GM18526 (cell line): Measurements from ENCODE around the gene GPC5.

ENCODE experiments used
- POLR2A ChIP-seq: IDR thresholded peaks from 3 replicates; pipeline ENCODE4 v1.6.1; 2011; ENCODE audit not compliant: insufficient read length; ENCODE audit errors: extremely low read depth

Gene GPC5

DNA sequence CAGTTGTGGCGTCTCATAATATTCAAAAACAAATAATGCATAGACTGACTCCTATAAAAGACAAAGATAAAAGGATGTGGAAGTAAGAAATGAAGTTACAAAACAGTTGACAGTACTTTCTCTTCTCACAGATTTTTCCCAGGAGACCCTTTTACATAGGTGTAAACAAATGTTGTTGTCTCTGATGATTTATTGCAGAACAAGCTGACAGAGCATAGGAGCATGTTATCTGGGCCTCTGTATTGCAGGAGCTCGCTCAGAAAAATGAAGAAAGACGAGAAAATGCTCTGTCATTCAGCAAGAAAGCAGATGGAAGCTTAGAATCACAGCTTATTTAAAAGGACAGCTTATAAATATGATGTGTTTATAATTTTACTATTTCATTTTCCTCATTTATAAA, 1474.6 kb downstream of the GPC5 start:
- TF ChIP-seq POLR2A: no peak

DNA sequence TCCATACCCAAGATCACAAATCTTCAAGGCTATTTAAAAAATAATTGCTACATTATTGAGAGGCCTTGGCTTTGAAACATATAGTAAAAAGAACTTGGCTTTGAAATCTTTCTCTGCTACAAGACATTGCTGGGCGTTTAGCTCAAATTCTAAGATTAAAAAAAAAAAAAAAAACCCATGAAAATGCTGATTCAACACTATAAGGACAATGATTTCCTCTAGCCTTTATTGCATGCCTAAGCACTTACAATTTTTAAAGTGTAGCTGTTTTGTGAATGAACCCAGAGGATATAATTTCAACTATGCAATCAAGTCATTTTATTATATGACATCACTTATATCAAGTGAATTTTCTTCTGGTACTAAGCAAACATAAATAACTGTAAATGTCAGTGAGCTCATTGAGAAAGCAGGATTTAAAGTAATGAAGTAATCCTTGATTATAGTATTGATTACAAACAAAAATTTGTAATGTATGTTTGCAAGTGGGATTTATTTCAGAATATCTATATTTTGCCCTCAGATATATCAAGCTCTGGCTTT, 1488.2 kb downstream of the GPC5 start:
- TF ChIP-seq POLR2A: no peak

DNA sequence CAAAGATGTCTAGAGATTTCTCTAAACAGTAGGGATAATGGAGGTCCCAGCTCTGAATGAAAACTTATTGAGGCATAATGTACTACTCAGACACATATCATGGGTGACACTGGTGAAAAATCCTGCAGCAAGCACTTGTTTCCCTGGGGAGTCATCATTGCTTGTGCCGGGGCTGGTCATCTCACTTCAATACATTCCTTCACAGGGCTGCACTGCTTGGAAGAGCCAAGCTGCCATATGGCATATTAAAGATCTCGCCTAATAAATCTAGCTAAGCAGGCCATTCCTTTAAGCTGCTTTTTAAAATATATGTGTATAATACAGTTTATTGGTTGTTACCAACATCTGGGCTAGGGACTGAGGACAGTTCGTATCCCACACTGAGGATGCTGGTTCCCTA, 1496.0 kb downstream of the GPC5 start:
- no peak for TF ChIP-seq POLR2A

DNA sequence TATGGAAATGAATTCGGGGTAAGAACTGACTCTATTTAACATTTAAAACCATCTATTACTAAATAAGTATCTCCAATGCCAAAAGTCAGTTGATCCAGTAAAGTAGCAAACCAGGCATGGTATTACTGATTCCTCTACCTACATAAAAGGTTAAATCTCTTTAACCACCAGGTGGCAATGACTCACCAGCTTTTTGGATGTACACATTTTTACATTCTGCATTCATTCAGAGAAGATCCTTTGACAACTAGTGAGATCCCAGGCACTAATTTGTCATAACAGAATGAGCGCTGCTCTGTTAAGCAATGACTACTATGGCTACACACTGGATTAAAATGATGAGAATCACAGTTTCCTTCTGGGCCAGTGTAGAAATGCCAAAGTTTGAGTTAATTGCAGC, 1498.4 kb downstream of the GPC5 start:
- TF ChIP-seq POLR2A: no peak

DNA sequence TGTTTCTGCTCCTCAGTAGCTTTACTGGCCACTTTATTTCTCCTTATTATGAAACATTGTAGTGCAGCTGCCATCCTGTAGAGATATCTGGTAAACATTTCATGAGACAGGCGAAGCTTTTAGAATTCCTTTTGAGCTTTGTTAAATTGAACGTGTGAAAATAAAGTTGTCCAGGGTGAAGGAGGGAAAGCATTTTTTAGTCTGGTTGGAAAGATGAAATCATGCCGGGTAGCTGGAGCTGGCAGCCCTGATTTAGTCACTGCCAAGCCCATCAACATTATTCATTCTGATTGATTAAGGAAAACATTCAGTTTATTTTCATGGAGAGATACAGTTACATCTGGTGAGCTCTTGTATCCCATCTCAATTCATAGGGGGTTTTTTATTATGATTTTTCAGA, 1502.0 kb downstream of the GPC5 start:
- no peak for TF ChIP-seq POLR2A

DNA sequence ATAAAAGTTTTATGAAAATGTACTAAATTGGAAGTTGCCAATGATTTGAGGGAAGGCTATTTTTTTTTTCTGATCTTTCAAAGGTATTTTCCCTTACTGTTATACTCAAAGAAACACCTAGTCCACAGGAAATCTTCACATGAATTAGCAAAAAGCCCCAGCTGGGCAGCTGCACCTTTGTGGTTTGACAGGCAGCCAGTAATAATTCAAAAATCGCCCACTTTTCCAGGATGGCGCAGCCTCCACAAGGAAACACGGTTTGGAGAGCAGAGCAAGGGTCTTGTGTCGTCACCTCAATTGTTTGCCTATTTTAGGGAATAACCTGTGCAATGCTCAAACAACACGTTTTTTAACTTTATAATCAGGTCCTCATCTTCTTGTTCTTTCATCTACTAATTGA, 1503.3 kb downstream of the GPC5 start:
- TF ChIP-seq POLR2A: no peak

DNA sequence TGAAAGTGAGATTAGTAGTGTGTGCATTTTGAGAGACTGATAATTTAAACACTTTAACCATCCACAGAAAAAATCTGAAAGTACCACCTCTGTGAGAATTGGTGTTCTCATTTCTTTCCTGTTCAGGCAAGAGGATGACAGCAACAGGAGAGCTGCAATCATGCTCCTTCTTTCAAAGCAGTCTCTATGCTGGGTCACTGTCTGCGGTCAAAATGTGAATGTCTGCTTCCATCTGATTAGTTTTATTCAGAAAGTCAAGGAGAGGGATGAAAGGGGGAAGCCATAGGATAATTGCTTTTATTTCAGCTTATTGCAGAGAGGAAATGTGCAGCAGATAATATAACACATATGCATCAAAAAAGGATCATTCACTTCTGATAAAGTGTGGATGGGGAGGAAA, 1514.2 kb downstream of the GPC5 start:
- no peak for TF ChIP-seq POLR2A

DNA sequence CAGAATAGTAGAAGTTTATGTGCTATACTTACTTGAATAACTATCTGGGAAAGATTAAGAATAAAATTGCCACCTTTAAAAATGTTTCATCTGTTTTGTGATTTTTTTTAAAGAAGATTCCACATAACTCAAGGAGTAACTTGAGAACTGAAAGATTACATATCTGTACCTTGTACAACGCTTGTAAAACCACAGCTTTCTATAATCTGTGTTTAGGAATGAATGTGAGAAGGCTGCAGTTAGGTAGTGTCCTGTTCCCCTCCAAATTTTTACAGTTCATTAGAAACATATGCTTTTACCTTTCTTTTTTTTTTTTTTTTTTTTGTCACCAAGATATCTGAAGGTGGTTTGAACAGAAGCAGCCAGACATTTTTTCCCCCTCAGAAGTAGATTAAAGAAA, 1515.4 kb downstream of the GPC5 start:
- TF ChIP-seq POLR2A: no peak
